ENCODE results near the gene BRIP1.
"Not testable (repeated sequence)": the region's sequence is repeated elsewhere in the genome, so short reads cannot be mapped to it uniquely, and the experiment has no call there.

The BRIP1 gene

GRCh38 chr17:61694095-61694494 lies 169.2 kb downstream of the BRIP1 start:
- no peak for DNase-seq

- DNase-seq: no peak
Observed at GRCh38 chr17:61689610-61690180, 173.6 kb downstream of the BRIP1 start.

GRCh38 chr17:61687769-61688168 lies 175.6 kb downstream of the BRIP1 start:
- no peak for DNase-seq

GRCh38 chr17:61686113-61686512 lies 177.2 kb downstream of the BRIP1 start:
- DNase-seq: no peak

GRCh38 chr17:61684818-61685217 lies 178.5 kb downstream of the BRIP1 start:
- DNase-seq: no peak

GRCh38 chr17:61684172-61684571 lies 179.2 kb downstream of the BRIP1 start:
- no peak for DNase-seq

GRCh38 chr17:61683466-61683865 lies 179.9 kb downstream of the BRIP1 start:
- DNase-seq: no peak

- no peak for DNase-seq
Observed at GRCh38 chr17:61680921-61681320, 182.4 kb downstream of the BRIP1 start.

- DNase-seq: no peak
Observed at GRCh38 chr17:61678339-61678738, 185.0 kb downstream of the BRIP1 start.

- DNase-seq: not testable (repeated sequence)
Observed at GRCh38 chr17:61677150-61677811, 186.0 kb downstream of the BRIP1 start.

GRCh38 chr17:61676522-61676921 lies 186.8 kb downstream of the BRIP1 start:
- not testable (repeated sequence) for DNase-seq

GRCh38 chr17:61674609-61675008 lies 188.7 kb downstream of the BRIP1 start:
- not testable (repeated sequence) for DNase-seq

- not testable (repeated sequence) for DNase-seq
Observed at GRCh38 chr17:61673019-61673897, 190.1 kb downstream of the BRIP1 start.

GRCh38 chr17:61672140-61672539 lies 191.2 kb downstream of the BRIP1 start:
- DNase-seq: no peak

GRCh38 chr17:61670691-61671090 lies 192.6 kb downstream of the BRIP1 start:
- no peak for DNase-seq

- DNase-seq: no peak
Observed at GRCh38 chr17:61669522-61669921, 193.8 kb downstream of the BRIP1 start.

- no peak for DNase-seq
Observed at GRCh38 chr17:61668486-61668885, 194.8 kb downstream of the BRIP1 start.

- DNase-seq: not testable (repeated sequence)
Observed at GRCh38 chr17:61666406-61667088, 196.8 kb downstream of the BRIP1 start.

GRCh38 chr17:61663310-61663709 lies 200.0 kb downstream of the BRIP1 start:
- no peak for DNase-seq

GRCh38 chr17:61662741-61663140 lies 200.6 kb downstream of the BRIP1 start:
- DNase-seq: no peak

GRCh38 chr17:61662186-61662585 lies 201.1 kb downstream of the BRIP1 start:
- no peak for DNase-seq

- DNase-seq: no peak
Observed at GRCh38 chr17:61660746-61661485, 202.4 kb downstream of the BRIP1 start.
